SHP77 treated with DMSO at 0.1 percent for 48 hours (cell line): ENCODE results near the gene ARHGEF28.

Experiments
- DNase-seq: peaks from one replicate; lab custom pipeline; 2025; lab: John Stamatoyannopoulos, UW

ARHGEF28 gene

DNA sequence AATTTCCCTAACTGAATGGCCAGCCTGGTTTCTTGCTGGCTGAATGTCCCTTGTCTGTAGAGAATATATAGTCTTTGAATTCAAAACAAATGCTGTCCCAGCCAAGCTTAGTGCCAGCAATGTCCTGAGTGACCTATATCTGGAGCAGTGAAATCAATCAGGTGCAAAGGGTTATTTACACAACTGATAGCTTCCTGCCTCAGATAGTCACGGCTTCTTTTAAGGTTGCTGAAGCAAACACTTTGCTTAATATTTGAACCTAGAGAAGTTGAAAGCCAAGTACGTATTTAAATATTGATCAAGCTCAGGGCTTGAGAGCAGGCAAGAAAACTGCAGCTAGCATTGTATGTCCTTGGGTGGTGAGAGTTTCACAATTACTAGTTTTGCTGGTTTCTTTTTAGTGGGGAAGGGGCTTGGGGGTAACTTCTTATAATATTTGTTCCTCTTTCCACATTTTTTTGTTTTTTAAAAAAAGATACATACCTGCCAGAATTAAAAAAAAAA, 2.0 kb upstream of the ARHGEF28 start:
- DNase-seq: no peak

DNA sequence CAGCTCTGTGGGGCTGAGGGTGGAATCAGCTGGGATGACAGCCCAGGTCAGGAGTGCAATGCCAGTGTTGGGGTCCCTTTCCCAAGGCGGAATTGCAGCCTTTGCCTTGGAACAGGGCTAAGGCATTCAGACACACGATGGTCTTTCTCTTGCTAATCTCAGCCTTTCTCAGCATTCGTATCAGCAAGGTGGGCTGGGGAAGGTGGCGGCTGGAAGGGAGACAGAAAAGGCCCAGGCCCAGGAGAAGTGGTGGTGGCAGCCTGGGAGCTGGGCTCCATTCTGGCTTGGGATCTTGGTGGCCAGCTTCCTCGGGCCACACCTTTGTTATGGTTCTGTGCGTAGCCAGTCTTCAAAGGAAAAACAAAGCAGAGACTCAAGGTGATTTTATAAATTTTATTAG, 1.1 kb upstream of the ARHGEF28 start:
- no peak for DNase-seq

DNA sequence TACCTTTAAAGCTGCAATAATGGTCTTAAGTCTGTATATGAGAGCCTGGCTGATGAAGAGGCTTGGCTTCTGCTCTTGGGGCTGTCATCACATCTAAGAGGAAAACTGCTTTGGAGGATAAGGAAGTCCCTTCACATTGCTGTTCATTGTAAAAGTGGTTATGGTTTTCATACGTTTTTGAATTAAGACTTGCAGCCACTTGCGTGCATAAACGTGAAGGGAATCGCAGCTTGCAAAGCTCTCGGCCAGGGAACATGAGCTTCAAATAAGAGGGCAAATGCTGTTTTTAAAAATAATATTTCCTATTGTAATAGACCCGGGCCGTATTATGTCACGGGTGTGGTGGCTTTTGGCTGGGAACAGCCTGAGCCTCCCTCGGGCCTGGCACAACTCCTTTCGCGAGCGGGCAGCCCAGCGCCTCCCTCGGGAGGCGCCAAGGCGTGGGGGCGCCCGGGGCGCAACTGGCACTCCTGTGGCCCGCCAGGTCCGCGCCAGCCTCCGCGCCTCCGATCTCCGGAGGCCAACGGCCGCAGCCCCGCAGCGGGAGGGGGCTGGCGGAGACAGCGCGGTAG, 538 bp upstream of the ARHGEF28 start:
- DNase-seq: no peak

DNA sequence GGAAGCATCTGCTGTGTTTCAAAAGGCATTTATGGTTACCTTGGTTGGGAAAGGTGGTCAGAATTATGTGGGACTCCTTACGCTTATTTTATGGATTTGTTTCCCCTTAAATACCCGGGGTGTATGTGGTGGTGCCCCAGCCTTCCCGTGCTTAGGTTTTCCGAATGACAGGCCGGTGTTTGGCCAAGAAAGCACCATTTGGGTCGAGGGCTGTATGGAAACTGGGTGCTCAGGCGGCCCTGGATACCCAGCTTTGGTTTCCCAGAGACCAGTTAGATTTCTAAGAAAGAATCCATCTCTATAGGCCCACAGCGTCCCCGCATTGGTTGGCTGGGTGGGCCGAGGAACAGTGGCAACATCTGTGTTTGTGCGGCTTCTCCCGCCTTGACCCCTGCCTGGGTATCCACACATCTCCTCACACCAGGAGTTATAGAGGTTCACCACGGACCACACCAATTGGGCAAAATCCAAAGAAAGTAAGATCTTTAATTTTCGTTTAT, 868 bp downstream of the ARHGEF28 start:
- no peak for DNase-seq

DNA sequence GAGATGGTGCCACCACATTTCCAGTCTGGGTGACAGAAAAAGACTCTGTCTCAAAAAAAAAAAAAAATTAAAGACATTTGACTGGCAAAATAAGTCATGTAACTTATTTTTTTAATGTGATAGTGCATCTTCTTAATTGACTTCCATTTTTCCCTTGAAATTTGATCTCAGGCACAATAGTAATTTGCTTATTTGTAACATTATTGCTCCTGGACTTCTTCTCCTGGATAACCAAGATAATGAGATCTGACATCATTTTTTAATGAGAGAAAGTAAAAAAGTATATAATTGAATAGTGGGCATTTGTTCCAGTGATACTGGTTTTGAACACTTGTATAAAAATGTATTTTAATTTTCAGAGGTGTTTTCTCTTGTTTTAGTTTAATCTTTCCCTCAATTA, 3.5 kb downstream of the ARHGEF28 start:
- no peak for DNase-seq

DNA sequence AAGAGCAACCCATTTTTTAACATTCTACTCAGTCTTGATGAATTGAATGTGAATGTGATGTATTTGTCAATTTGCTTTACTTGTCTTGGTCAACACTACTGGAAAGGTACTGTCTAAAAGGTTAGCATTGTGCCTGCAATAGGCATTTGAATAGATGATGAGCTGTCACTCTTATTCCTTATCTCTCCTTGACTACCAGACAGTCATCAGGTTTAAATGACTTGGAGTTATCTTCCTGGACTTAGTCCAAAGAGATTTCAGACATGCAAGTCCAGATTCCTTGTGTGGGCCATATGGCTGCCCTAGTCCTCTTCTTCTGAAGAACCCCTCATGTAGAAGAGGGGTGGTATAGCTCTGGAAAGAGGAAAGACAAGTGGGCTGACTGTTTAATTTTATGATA, 4.8 kb downstream of the ARHGEF28 start:
- no peak for DNase-seq

DNA sequence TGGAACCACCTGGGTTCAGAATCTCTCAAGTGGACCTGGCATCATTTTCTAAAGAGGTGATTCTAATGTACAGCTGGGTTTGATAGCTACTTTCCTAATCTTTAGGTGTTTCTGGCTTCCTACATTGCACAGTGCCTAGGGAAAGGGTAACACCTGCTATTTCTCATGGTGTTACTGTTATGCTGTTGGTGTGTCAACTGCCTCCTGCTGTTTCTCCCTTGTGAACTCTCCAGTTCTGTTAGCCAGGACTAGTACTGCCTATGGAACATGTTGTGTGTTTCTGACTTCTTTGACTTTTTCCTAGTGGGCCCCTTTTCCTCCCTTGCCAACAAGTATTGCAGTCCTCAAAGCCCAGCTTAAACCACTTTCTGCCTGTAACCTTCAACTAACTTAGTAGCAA, 5.5 kb downstream of the ARHGEF28 start:
- DNase-seq: no peak

DNA sequence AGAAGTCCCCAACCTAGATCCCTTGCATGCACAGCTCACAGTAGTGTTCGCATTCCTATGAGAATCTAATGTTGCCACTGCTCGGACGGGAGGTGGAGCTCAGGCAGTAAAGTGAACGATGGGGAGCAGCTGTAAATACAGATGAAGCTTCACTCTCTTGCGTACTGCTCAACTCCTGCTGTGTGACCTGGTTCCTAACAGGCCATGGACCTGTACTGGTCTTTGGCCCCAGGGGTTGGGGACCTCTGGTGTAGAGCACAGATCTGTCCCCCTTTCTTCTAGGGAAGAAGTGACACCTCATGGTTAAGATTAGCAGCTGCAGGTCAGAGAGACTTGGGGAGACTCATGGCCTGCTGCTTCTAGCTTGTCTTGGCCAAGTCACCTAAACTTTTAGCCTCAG, 7.1 kb downstream of the ARHGEF28 start:
- DNase-seq: no peak

DNA sequence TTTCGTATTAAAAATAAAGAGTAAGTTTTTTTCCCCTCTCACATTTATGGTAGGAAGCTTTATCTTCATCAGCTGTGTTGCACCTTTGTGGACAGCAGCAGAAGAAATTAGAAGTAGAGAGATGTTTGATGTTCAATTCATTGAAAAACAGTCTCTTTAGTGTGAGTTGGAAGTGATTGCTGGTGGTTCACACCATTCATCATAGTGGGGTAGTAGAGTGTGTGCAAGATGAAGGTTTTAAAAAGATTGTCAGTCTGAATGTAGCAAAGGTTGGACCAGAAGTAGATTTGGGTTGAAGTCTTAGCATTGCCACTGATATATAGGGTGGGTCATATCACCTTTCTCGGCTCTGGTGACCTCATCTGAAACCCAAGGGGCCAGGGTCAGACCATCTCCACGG, 10.4 kb downstream of the ARHGEF28 start:
- no peak for DNase-seq

DNA sequence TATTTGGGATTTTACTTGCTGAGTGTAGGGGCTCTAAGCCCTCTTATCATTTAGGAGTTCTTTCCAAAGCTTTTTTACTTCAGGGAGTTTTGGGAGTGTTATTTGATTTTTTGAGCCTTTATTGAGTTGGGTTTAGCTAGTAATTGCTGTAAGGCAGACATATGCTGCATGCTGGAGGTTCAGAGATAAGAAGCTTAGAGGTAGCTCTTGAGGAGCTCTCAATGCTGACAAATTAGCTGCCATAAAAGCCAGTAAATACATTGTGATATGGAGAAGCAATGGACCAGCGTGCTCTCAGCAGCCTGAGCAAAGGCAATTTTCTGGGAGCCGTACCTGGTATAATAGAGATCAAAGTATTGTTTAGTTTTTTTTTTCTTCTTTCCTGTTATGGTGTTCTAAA, 11.6 kb downstream of the ARHGEF28 start:
- no peak for DNase-seq

DNA sequence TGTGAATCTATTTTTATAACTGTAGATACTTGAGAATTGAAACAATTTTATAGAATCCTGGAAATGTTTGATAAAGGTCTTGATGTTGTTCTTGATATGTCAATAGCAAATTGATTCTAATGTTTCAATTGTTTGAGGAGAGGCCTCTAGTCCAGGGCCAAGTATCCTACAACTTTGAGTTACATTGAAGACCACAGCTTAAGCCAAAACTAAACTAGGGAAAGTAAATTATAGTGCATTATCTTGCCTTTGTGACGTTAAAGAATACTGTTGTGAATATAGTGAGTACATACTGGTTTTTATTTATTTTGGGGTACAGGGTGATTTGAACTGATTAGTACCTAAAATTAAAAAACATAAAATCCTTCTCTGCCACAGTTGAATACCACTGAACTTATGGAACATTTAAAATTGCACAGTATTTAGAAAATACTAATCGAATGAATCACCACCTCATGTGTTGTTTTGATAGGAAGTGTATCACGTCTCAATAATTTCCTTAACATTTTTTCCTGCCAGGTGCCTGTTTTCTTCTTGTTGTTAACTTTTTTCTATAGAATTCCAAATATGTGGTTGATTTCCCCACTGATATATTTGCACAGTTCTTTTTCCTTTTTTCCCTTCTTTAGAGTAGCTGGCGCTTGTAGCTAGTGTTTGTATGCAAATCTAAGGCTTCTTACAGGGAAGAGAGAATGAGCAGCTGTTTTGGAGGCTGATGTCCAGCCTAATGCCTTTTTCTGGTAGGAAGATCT, 12.5 kb downstream of the ARHGEF28 start:
- DNase-seq: no peak

DNA sequence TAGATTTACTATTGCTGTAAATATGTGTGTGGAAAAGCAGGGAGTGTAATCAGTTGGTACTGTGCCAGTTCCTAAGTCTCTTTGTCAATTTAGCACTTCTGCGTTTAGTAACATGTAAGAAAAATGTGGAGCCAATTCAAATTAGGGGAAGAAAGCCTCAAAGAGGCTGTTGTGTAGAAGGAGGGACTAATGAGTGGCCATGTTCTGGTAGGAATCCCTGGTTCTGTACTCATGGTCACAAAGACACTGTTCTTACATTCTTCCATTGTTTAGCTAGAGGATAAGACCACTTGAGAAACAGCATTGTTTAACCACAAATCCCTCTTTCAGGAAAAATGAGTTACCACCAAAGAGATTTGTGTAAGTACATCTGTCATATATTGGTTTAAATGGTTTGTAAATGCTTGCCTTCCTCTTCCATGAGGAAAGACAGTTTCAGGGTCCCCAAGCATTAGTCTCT, 14.9 kb downstream of the ARHGEF28 start:
- DNase-seq: no peak

DNA sequence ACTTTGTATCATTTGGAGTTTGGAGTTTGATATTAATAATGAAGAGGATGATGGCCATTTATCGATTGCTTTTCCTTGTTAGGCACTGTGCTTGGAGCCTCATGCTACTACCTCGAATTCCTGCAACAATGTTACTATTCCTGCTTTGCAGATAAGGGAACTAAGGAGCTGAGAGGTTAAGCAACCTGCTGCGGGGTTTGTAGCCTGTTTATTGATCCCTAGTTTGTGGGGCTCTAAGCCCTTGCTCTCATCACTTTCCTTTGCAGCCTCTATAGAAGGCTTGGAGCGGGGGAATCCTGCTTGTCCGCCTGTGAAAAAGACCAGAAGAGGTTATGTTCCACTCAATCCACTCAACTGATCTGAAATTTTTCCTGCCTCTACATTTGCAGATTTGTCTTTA, 15.8 kb downstream of the ARHGEF28 start:
- DNase-seq: no peak

DNA sequence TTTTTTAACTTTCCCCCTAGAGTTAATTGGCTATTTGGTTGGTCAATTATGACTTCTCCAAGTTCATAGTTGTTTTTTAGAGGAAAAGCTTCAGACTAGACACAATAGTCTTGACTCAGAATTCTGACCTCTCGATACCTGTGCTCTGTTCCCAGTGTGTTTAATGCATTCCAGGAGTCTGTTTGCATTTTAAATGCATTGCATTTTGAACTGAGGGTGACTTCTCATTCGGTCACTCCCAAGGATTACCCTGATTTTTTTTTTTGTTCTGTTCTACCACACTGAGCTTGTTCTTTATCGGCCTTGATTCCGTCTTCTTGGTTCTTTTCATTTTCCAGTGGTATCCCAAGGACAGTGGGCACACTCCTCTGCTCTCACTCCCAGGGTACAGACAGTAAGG, 16.3 kb downstream of the ARHGEF28 start:
- DNase-seq: no peak

DNA sequence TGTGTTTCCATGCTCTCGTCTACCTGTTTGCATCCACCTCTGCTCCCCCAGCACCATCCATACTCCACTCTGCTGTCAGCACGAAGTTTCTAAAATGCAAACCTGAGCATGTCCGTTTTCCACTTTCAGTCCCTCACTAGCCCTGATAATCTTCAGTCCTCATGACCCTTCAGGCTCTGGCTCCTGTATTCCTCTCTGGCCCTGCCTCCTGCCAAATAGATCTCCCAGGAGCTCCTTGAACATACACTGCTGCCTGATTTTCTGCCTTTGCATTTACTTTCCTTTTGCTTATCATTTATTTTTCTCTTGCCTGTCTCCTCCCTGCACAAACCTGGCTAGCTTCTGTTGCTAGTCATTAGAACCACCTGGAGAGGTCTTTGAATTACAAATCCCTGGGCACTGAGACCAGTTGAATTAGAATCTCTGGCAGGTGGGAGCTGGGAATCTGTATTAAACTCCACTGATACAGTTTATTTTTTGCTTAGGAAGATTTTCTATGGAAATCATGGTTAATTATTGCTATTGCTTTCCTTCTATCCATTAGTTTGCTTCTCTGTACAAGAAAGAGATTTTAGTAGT, 18.5 kb downstream of the ARHGEF28 start:
- no peak for DNase-seq

DNA sequence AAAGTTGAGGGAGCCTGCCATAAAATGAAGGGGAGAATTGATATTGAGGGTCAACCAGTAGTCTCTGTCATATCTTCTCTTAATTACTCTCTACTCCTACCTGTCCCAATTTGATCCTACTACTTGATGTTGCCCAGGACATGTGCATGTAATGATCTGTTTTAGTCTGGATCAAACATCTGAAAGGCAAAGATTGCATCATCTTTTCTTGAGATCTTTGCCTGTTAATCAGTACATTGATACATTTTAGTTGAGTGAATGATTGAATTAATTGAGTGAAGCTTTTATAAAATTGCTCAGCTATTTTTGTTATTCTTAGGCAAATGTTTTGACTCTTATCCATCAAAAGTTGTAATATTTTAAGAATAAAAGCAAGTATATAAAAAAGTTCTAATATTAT, 21.7 kb downstream of the ARHGEF28 start:
- no peak for DNase-seq

DNA sequence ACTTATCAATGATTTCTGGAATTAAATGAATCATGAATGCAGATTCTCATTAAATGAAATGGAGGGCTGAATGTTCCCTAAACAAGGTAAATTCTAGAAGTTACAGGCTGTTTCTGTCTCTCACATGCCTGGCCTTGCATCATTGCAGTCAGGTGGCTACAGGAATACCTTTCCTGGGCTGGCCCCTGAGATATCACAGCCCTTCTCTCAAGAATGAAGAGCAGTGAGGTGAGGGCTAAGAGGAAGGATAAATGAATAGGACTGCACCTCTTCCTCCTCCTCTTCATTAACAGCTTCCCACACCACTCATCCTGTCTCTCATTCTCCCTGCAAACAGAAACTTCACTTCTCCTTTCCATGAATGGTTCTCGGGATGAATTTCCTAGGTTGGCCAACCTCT, 22.5 kb downstream of the ARHGEF28 start:
- no peak for DNase-seq

DNA sequence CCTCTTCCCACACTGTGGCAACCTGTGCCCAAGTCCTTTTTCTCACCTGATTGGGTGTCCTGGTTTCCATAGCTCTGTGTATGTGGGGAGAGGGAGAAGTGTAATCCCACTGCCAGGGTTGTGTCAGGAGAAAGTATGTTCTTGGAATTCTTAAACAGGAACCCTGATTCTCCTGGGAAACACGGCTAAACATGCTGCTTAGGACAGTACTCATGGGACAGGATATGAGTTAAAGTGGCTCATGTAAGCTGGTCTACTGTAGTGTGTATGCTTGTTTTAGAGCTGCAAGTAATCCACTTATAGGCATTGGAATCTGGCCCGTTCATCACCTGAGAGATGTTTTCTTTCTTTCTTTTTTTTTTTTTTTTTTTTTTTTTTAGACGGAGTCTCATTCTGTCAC, 23.9 kb downstream of the ARHGEF28 start:
- no peak for DNase-seq

DNA sequence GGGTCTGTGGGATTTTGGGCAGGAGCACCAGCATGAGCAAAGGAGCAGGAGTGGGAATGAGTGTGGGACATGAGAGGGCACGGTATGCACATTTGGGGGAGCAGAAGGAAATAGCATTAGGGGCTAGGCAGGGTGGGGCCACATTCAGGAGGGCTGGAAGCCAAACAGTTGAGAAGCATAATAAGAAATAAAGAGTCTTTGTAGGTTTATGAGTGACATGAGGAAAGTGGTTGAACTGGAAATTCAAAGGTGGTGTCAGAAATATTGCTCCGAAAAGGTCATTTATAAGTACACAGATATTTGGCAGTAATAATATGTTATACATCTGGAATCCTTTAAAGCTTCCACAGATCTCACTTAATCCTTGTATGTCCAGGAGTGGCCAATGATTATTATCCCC, 26.4 kb downstream of the ARHGEF28 start:
- no peak for DNase-seq

DNA sequence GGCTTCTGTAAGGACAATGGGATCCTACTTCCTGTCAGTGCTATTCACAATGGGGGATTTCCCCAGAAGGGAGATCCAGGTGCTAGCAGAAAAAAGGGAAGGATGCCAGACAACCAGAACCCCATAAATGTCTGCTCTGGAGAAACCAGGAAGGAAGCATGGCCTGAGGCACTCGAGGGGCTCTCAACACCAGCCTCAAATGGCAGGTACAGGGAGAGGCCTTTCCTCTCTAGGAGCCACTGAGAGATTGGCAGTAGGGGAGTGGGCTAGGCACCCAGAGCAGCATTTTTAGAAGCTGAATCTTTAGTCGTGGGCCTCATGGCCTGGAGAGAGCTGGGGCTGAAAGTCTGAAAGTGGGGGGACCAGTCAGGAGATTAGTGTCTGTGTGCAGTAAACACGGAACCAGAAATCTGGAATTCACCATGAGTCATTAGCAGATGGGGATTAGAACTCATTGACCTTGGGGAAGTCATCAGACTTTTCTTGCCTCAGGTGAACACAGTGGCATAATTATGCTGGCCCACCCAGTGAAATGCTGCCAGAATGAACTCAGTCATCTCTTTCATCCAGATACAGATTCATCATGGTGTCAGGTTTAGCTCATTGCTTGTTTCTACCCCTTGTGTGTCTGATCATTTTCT, 28.3 kb downstream of the ARHGEF28 start:
- no peak for DNase-seq

DNA sequence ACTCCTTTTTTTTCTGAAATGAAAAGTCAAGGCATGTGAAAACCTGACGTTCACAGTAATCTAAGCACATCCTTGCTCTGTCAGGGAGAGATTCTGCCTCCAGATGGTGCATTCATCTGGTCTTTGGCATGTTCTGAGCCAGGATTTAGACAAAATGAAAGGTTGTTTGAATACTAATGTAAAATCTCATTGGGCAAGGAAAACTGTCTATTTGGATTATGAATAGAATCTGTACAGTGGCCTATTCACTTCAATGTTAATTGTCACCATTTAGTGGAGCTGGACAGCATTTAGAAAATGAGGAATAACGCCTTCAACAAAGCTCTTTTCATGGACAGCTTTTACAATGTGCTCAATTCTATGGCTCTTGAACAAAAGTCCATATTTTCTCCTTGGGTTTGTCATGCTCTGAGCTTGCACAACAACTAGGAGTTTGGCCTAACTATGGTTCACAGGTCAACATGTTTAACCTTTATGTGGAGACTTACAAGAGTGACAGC, 28.9 kb downstream of the ARHGEF28 start:
- DNase-seq: no peak

DNA sequence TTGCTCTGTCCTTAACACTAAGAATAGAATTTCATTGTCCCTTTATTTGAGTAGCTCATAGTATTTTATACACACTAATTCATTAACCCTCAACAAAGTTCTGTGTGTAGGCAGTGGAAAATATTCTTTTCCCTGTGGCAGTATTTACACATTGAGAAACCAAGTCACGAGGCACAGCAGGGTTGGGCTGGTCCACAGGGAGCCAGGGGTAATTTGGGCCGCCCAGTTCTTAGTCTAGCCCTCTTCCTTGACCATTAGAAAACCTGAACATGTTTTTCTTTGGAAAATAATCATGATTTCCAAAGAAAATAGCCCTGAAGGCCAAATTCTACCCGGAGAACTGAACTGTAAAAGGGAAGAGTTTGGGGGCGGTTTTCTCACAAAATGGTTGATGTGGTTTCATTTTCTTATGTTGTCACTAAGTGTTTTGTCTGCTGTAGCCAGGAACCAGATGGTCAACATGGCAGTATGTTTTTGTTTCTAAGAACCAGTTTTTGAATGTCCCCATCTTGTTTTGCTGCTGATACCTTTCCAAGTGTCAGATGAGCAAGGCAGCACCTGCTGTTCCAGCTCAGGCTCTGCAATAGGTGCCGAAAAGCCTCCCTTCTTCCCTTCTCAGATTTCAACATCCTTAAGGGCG, 29.6 kb downstream of the ARHGEF28 start:
- DNase-seq: no peak
